ENCODE measurements around the gene SHROOM3. TPM values are rescaled to one million over a fixed set of nuclear protein-coding genes. Genes with fewer than 3 reads are reported as not detected.
A peak's percentile ranks its signal among the peaks of the same experiment; 100 is the strongest.

Gene SHROOM3
- total and polyA plus RNA-seq, 12 donors: 1.1 to 16.2 (median 8.8) TPM

GRCh38 chr4:76426272-76426671 lies 8.8 kb upstream of the SHROOM3 start:
- WGBS, 4 donors: 66 to 75% (median 72%) methylated on average over 2 of the region's 2 CpGs
- H3K36me3 ChIP-seq (replicated peaks in 1 of 2): no peaks in the 10 kb centered on the region
- no peak overlapping the region for H3K27ac ChIP-seq
- TF ChIP-seq POLR2A (IDR thresholded peaks at IDR 0.05) (no peak), CTCF (IDR thresholded peaks at IDR 0.05) (no peak)
- H3K4me3 ChIP-seq: no peak overlapping the region
- H3K27me3 ChIP-seq: peaks cover 1% of the 10 kb centered on the region
- DNase-seq: no peak
- intact Hi-C loops (cut with DNase I): loop anchor here in 1 of 2 donors (5.0 kb wide), 1 partner anchor 71 kb away; no protein-coding TSS in a partner anchor
- H3K9me3 ChIP-seq (replicated peaks in 1 of 3): no peaks in the 10 kb centered on the region
- no peaks in the 10 kb centered on the region for H3K4me1 ChIP-seq (replicated peaks in 1 of 2)

DNA sequence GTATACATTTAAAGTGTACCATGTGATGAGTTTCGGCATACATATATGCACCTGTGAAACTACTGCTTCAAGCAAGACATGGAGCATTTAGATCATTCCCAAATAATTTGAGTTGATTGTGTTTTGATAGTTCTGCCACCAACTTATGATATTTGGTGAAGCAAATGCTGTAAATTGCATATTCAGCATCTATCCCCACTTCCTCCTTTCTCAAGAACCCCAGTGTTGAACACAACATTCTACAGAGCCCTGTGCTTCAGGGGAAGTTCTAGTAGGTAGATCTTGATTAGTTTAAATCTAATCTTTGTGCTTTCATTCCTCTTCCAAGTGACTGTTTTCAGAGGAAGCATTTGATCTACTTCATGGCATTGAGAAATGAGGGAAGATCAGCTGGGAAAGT lies 5.4 kb upstream of the SHROOM3 start:
- DNase-seq: no peak
- intact Hi-C loops (cut with DNase I): loop anchor here (5.0 kb wide), 2 partner anchors 68 to 73 kb away; no protein-coding TSS in a partner anchor
- 85 to 96% (median 94%) methylated on average over 1 of the region's 1 CpG for WGBS, 4 donors
- Histone ChIP-seq H3K27me3 (no peaks in the 10 kb centered on the region), H3K36me3 (replicated peaks in 1 of 2) (no peaks in the 10 kb centered on the region), H3K4me3 (no peak overlapping the region), H3K4me1 (replicated peaks in 1 of 2) (no peaks in the 10 kb centered on the region), H3K9me3 (replicated peaks in 1 of 3) (no peaks in the 10 kb centered on the region), H3K27ac (no peak overlapping the region)
- TF ChIP-seq CTCF (IDR thresholded peaks at IDR 0.05) (no peak), POLR2A (IDR thresholded peaks at IDR 0.05) (no peak)

DNA sequence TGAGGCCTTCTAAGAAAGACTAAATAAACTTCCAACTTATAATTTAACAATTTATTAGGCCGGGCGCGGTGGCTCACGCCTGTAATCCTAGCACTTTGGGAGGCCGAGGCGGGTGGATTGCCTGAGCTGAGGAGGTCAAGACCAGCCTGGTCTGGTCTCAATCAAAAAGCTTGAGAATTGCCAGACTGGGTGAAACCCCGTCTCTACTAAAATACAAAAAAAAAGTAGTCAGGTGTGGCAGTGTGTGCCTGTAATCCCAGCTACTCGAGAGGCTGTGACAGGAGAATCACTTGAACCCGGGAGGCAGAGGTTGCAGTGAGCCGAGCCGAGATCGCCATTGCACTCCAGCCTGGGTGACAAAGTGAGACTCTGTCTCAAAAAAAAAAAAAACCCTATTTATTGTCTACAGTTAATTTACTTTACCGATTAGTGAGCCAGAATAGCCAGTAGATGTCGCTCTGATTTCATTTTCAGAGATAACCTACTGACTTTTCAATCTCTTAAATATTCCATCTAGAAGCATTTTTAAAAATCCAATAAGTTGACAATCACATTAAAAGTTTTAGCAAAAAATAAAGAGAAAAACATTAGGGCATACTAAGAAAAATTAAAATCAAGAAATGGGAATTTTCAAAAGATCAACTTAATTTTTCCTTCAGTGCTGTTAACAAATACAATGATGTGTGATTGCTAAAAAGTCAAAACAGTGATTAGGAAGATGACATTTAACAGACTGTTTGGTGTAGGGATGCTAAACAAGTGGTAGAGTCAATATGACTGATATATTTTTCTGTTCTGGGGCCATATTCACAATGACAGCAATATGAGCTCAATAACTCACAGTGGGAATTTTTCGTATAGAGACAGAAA lies 4.3 kb upstream of the SHROOM3 start:
- no peak for TF ChIP-seq POLR2A (IDR thresholded peaks at IDR 0.05)
- peak; percentile 34 to 69 (median 52) for TF ChIP-seq CTCF (IDR thresholded peaks at IDR 0.05)
- H3K27ac ChIP-seq: no peak overlapping the region
- DNase-seq: peak in 1 of 7 donors; percentile 11
- no peaks in the 10 kb centered on the region for H3K36me3 ChIP-seq (replicated peaks in 1 of 2)
- intact Hi-C loops (cut with DNase I): loop anchor here in 1 of 2 donors (5.0 kb wide), 1 partner anchor 72 kb away; no protein-coding TSS in a partner anchor
- H3K9me3 ChIP-seq (replicated peaks in 1 of 3): no peaks in the 10 kb centered on the region
- H3K4me1 ChIP-seq (replicated peaks in 1 of 2): no peaks in the 10 kb centered on the region
- H3K4me3 ChIP-seq: no peak overlapping the region
- 36 to 42% (median 39%) methylated on average over 15 of the region's 15 CpGs for WGBS, 4 donors
- no peaks in the 10 kb centered on the region for H3K27me3 ChIP-seq

DNA sequence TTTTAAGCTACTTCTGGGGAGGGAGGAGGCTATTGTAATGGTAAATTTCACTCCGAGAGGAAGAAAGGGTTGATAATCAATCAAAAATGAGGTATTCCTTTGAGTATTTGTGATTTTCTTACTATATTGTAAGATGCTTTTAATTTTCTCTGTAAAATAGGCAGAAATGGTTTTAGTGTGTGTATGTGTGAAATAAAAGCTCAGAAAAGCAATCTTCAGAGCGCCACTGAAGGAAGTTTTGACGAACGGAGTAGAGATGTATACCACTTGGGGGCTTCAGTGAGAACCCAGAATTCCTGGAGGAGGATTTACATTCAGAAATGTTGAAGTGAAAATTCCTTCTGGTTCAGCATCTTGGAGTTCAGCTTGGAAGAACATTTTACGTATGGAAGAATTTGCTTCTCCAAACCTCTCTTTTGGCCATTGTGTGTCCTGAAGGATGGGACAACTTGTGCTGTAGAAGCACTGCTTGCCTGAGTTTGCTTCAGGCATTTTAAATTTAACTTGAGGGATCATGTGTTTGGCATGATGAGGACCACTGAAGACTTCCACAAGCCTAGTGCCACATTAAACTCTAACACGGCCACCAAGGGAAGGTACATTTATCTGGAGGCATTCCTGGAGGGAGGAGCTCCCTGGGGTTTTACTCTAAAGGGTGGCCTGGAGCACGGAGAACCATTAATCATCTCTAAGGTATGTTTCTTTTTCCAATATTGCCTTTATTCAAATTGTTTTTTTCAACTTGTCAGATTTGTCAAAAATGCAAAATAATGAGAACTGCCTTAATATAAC lies 695 bp downstream of the SHROOM3 start:
- TF ChIP-seq CTCF (IDR thresholded peaks at IDR 0.05) (no peak), POLR2A (IDR thresholded peaks at IDR 0.05) (no peak)
- no peaks in the 10 kb centered on the region for H3K36me3 ChIP-seq (replicated peaks in 1 of 2)
- peaks cover 5% of the 10 kb centered on the region for H3K27me3 ChIP-seq
- H3K4me1 ChIP-seq (replicated peaks in 1 of 2): no peaks in the 10 kb centered on the region
- H3K27ac ChIP-seq: no peak overlapping the region
- intact Hi-C loops (cut with DNase I): no loop called here
- no peak for DNase-seq
- H3K4me3 ChIP-seq: no peak overlapping the region
- H3K9me3 ChIP-seq (replicated peaks in 1 of 3): no peaks in the 10 kb centered on the region
- WGBS, 4 donors: 47 to 54% (median 48%) methylated on average over 7 of the region's 7 CpGs

All from adrenal gland (tissue), 12 donors.